HepG2 (cell line): Measurements from ENCODE around the gene PSMB9. TPM values are rescaled to one million over a fixed set of nuclear protein-coding genes. Genes with fewer than 3 reads are reported as not detected.

Source experiments
- FOXJ3 ChIP-seq: sonication (generic); formaldehyde crosslinking; IDR thresholded peaks from 2 replicates; pipeline ENCODE4 v1.4.0; 2020; ENCODE audit warnings: missing genetic modification reagents, mild to moderate bottlenecking, borderline replicate concordance
- FOXM1 ChIP-seq: sonication (generic); formaldehyde crosslinking; IDR thresholded peaks from 2 replicates; pipeline ENCODE4 v1.5.0; 2020; ENCODE audit warnings: missing genetic modification reagents
- FOXP1 ChIP-seq, 2 experiments: fragments of 450-650 bp in 1 of 2; IDR thresholded peaks; 2 replicates each; pipeline ENCODE4 v1.6.1; 2017 to 2018; ENCODE audit warnings: antibody characterized with exemption in 1 of 2
- SNAPC2 ChIP-seq: sonication (generic); formaldehyde crosslinking; IDR thresholded peaks from 2 replicates; pipeline ENCODE4 v1.8.1; 2022; ENCODE audit warnings: mild to moderate bottlenecking, missing genetic modification reagents
- U2AF2 ChIP-seq: fragments of 200-400 bp; formaldehyde crosslinking; IDR thresholded peaks from 2 replicates; pipeline ENCODE4 v1.6.1; 2017; ENCODE audit warnings: low read depth, mild to moderate bottlenecking, low read length
- ZFY ChIP-seq: sonication (generic); formaldehyde crosslinking; IDR thresholded peaks from 2 replicates; pipeline ENCODE4 v1.4.0; 2020; ENCODE audit warnings: missing genetic modification reagents
- ZNF251 ChIP-seq: sonication (generic); formaldehyde crosslinking; IDR thresholded peaks from 2 replicates; pipeline ENCODE4 v1.9.0; 2021; ENCODE audit warnings: mild to moderate bottlenecking, missing genetic modification reagents
- ZNF256 ChIP-seq: sonication (generic); formaldehyde crosslinking; conservative IDR thresholded peaks from 2 replicates; pipeline ENCODE4 v1.4.0; 2020; ENCODE audit warnings: missing genetic modification reagents
- ZNF335 ChIP-seq: sonication (generic); formaldehyde crosslinking; IDR thresholded peaks from 2 replicates; pipeline ENCODE4 v1.4.0; 2020; ENCODE audit warnings: missing genetic modification reagents
- ZNF343 ChIP-seq: sonication (generic); formaldehyde crosslinking; IDR thresholded peaks from 2 replicates; pipeline ENCODE4 v1.4.0; 2020; ENCODE audit warnings: mild to moderate bottlenecking, missing genetic modification reagents
- ZNF382 ChIP-seq: sonication (generic); formaldehyde crosslinking; IDR thresholded peaks from 2 replicates; pipeline ENCODE4 v1.5.0; 2020; ENCODE audit warnings: missing genetic modification reagents, mild to moderate bottlenecking, borderline replicate concordance
- ZNF572 ChIP-seq: sonication (generic); formaldehyde crosslinking; IDR thresholded peaks from 2 replicates; pipeline ENCODE4 v1.5.1; 2020; ENCODE audit warnings: mild to moderate bottlenecking, missing genetic modification reagents
- ZNF746 ChIP-seq: sonication (generic); formaldehyde crosslinking; IDR thresholded peaks from 2 replicates; pipeline ENCODE4 v1.8.0; 2022; ENCODE audit warnings: mild to moderate bottlenecking, missing genetic modification reagents
- ZNF766 ChIP-seq: sonication (generic); formaldehyde crosslinking; IDR thresholded peaks from 2 replicates; pipeline ENCODE4 v1.5.0; 2020; ENCODE audit warnings: missing genetic modification reagents, borderline replicate concordance
- ZNF790 ChIP-seq: sonication (generic); formaldehyde crosslinking; IDR thresholded peaks from 2 replicates; pipeline ENCODE4 v1.8.0; 2022; ENCODE audit warnings: missing genetic modification reagents, mild to moderate bottlenecking, borderline replicate concordance
- polyA plus RNA-seq, 8 experiments: library from polyadenylated mRNA; depleted of rRNA in 3 of 8; stranded (reverse) in 7 of 8; unstranded in 1 of 8; fragments of >200 nt; fragmentation: Illumina TruSeq in 4 of 8; extraction: Trizol in 4 of 8; gene quantifications; 2 replicates each; pipeline versions ENCODE4 v1.2.1 to v1.2.3, GENCODE V29; 2011 to 2016; ENCODE audit warnings: low read depth in 4 of 8, missing spikeins in 1 of 8, mixed read lengths in 1 of 8; ENCODE audit not compliant: insufficient read depth in 1 of 8
- total RNA-seq, 5 experiments: library from RNA; depleted of rRNA; stranded (reverse); fragments of >200 nt; fragmentation: Illumina TruSeq; extraction: Trizol; gene quantifications; 2 replicates each; pipeline ENCODE4 v1.2.3, GENCODE V29; 2016; ENCODE audit warnings: low read depth in 1 of 5
- TF ChIP-seq, protein P1 (sequence below): sonication (generic); formaldehyde crosslinking; IDR thresholded peaks from 2 replicates; pipeline ENCODE4 v1.8.0; 2022; ENCODE audit warnings: mild to moderate bottlenecking, missing genetic modification reagents
- TF ChIP-seq, protein P2 (sequence below): sonication (generic); formaldehyde crosslinking; IDR thresholded peaks from 2 replicates; pipeline ENCODE4 v1.4.0; 2020; ENCODE audit warnings: missing genetic modification reagents, mild to moderate bottlenecking, borderline replicate concordance
- TF ChIP-seq, protein P3 (sequence below): sonication (generic); formaldehyde crosslinking; IDR thresholded peaks from 2 replicates; pipeline ENCODE4 v1.5.0; 2020; ENCODE audit warnings: mild to moderate bottlenecking, missing genetic modification reagents
- TF ChIP-seq, protein P4 (sequence below): sonication (generic); formaldehyde crosslinking; IDR thresholded peaks from 2 replicates; pipeline ENCODE4 v1.8.0; 2022; ENCODE audit warnings: mild to moderate bottlenecking, missing genetic modification reagents, borderline replicate concordance

PSMB9 gene
- total and polyA plus RNA-seq, 2 of the 13 experiments (the other 11 are each of a cell fraction or from before 2014, with no cell fraction given) = 15.6 to 16.0 TPM

DNA sequence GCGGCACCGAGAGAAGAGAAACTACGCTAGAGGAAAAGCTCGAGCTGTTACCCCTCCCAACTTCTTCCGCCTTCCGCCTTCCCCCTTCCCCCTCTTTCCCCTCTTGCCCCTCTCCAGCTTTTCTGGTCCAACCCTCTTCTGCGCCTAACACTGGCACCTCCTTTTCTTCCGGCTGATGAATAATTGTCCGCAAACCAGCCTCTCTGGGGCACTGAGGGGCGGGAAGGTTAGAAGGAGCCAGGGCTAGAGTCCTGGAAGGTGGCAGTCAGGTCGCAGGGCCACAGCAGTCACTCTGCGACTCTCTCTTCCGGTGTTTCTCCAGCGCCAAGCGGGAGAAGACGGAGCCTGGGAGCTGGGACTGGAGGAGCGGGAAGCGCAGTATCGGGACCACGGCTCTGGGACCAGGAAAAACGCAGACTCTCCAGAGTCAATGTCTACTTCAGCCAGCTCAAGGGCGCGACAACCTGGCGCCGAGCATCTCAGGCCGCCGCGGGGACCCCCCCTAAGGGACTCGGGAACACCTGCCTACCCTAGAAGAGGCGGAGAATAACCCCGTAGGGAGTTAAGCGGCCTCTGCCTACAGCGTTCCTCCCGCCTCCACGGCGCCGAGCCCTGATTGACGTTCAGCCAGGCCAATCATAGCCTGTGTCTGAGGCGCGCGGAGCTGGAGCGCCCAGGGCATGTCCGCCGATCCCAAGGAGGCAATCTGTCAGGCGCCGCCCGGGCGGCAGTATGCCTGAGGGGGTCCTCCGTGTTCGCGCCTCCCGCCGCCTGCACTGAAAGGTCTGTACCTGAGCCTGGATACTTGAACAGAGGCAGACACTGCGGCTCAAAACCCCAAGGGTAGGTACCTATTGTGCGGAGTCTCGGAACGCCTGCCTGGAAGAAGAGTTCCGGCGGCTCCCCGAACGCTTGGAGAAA, 40.4 kb downstream of the PSMB9 start (continued):
- TF ChIP-seq, protein P1, sequence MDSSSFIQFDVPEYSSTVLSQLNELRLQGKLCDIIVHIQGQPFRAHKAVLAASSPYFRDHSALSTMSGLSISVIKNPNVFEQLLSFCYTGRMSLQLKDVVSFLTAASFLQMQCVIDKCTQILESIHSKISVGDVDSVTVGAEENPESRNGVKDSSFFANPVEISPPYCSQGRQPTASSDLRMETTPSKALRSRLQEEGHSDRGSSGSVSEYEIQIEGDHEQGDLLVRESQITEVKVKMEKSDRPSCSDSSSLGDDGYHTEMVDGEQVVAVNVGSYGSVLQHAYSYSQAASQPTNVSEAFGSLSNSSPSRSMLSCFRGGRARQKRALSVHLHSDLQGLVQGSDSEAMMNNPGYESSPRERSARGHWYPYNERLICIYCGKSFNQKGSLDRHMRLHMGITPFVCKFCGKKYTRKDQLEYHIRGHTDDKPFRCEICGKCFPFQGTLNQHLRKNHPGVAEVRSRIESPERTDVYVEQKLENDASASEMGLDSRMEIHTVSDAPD (CRISPR knock-in tag) = no peak; the same call in 1 of the 2 replicates
- TF ChIP-seq FOXM1 (CRISPR knock-in tag) (no peak), FOXP1 (IDR thresholded peaks at IDR 0.05) (no peak), FOXP1 (CRISPR knock-in tag; IDR thresholded peaks at IDR 0.05) (no peak), ZNF256 (CRISPR knock-in tag) (0 out of 2 replicates have a peak, but pooled peaks have one; percentile 47), ZNF382 (CRISPR knock-in tag) (no peak), SNAPC2 (CRISPR knock-in tag) (0 out of 2 replicates have a peak, but pooled peaks have one; percentile 86), ZNF790 (CRISPR knock-in tag) (no peak), ZNF335 (peak; percentile 95), ZNF746 (CRISPR knock-in tag) (no peak), U2AF2 (0 out of 2 replicates have a peak, but pooled peaks have one; percentile 15), ZNF251 (CRISPR knock-in tag) (no peak), ZNF766 (CRISPR knock-in tag) (peak; percentile 87; the same call in 1 of the 2 replicates), ZNF572 (CRISPR knock-in tag) (0 out of 2 replicates have a peak, but pooled peaks have one; percentile 77), FOXJ3 (CRISPR knock-in tag) (0 out of 2 replicates have a peak, but pooled peaks have one; percentile 46), ZFY (CRISPR knock-in tag) (peak; percentile 85), ZNF343 (CRISPR knock-in tag) (0 out of 2 replicates have a peak, but pooled peaks have one; percentile 43)
- TF ChIP-seq, protein P2, sequence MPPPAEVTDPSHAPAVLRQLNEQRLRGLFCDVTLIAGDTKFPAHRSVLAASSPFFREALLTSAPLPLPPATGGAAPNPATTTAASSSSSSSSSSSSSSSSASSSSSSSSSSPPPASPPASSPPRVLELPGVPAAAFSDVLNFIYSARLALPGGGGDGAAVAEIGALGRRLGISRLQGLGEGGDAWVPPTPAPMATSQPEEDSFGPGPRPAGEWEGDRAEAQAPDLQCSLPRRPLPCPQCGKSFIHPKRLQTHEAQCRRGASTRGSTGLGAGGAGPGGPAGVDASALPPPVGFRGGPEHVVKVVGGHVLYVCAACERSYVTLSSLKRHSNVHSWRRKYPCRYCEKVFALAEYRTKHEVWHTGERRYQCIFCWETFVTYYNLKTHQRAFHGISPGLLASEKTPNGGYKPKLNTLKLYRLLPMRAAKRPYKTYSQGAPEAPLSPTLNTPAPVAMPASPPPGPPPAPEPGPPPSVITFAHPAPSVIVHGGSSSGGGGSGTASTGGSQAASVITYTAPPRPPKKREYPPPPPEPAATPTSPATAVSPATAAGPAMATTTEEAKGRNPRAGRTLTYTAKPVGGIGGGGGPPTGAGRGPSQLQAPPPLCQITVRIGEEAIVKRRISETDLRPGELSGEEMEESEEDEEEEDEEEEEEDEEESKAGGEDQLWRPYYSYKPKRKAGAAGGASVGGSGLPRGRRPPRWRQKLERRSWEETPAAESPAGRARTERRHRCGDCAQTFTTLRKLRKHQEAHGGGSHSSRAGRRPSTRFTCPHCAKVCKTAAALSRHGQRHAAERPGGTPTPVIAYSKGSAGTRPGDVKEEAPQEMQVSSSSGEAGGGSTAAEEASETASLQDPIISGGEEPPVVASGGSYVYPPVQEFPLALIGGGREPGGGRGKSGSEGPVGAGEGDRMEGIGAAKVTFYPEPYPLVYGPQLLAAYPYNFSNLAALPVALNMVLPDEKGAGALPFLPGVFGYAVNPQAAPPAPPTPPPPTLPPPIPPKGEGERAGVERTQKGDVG (CRISPR knock-in tag) = peak; percentile 70; the same call in 1 of the 2 replicates
- TF ChIP-seq, protein P3, sequence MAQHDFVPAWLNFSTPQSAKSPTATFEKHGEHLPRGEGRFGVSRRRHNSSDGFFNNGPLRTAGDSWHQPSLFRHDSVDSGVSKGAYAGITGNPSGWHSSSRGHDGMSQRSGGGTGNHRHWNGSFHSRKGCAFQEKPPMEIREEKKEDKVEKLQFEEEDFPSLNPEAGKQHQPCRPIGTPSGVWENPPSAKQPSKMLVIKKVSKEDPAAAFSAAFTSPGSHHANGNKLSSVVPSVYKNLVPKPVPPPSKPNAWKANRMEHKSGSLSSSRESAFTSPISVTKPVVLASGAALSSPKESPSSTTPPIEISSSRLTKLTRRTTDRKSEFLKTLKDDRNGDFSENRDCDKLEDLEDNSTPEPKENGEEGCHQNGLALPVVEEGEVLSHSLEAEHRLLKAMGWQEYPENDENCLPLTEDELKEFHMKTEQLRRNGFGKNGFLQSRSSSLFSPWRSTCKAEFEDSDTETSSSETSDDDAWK (CRISPR knock-in tag) = no peak
- TF ChIP-seq, protein P4, sequence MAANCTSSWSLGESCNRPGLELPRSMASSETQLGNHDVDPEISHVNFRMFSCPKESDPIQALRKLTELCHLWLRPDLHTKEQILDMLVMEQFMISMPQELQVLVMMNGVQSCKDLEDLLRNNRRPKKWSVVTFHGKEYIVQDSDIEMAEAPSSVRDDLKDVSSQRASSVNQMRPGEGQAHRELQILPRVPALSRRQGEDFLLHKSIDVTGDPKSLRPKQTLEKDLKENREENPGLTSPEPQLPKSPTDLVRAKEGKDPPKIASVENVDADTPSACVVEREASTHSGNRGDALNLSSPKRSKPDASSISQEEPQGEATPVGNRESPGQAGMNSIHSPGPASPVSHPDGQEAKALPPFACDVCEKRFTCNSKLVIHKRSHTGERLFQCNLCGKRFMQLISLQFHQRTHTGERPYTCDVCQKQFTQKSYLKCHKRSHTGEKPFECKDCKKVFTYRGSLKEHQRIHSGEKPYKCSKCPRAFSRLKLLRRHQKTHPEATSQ (CRISPR knock-in tag) = no peak; the same call in 1 of the 2 replicates
